Peyer's patch (tissue), 4 donors: ENCODE results near the gene C2orf78.

Source experiments
- CTCF ChIP-seq, 6 experiments: fragments of 450-650 bp in 4 of 6; fragments of 200-600 bp in 2 of 6; sonication (generic) in 1 of 6; IDR thresholded peaks; one replicate each; pipeline ENCODE4 v1.5.1; 2017 to 2019; ENCODE audit warnings: antibody characterized with exemption in 6 of 6, mild to moderate bottlenecking in 3 of 6, moderate library complexity in 1 of 6
- POLR2A ChIP-seq, 2 donors: fragments of 450-650 bp; IDR thresholded peaks; one replicate each; pipeline ENCODE4 v1.5.1; 2017; ENCODE audit warnings: antibody characterized with exemption in 2 of 2, mild to moderate bottlenecking in 2 of 2, moderate library complexity in 2 of 2

DNA sequence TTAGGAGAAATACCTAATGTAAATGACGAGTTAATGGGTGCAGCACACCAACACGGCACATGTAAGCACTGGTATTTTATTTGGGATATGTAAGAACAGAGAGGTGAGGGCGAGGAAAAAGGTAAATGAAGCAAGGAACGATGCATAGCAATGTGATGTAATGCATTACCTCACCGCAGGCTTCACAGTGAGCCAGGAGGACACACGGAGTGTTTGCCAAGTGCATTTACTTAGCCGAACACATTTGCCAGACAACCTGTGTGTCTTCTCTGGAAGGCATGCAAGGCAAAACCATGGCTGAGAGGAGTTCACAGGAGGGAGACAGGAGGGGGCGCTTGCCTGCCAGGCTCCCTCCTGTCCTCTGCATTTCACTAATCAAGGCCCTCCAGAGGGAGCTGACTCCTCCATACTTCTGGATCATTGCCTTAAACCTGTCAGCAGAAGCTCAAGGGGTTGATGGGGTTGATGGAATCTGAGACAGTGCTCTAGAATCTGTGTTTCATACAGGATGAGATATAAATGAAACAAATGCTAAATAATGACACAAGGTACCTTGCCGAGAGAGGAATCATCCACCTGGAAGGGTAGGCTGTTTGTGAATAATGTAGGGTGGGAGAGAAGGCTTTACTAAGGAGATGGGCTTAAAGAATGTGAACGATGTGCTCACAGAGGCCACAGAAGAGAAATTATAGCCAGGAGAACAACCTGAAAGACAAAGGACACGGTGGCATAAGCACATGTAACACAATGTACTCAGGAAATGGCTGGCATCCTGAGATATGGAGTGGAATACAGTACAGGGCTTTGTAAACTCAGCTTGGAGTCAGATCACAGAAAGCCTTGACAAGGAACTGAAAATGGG lies 37.7 kb upstream of the C2orf78 start:
- no peak for TF ChIP-seq CTCF (IDR thresholded peaks at IDR 0.05)
- no peak for TF ChIP-seq POLR2A (IDR thresholded peaks at IDR 0.05)
